H1 (cell line): ENCODE results near the gene CCDC12.

Source experiments
- ATF3 ChIP-seq: IDR thresholded peaks from 2 replicates; pipeline ENCODE4 v1.6.1; 2011; ENCODE audit warnings: low read depth, mild to moderate bottlenecking, low read length; ENCODE audit not compliant: insufficient read depth
- CHD7 ChIP-seq: fragments of 300-600 bp; sonication (generic); IDR thresholded peaks from 2 replicates; pipeline ENCODE4 v1.7.1; 2012; ENCODE audit warnings: low read length, moderate library complexity, mild to moderate bottlenecking, inconsistent platforms; ENCODE audit not compliant: insufficient replicate concordance
- CTCF ChIP-seq, 3 experiments: IDR thresholded peaks; 1 replicate in 2 of 3; 2 replicates in 1 of 3; pipeline versions ENCODE4 v1.5.1 to v1.6.1; 2011; ENCODE audit warnings: low read length in 3 of 3, mild to moderate bottlenecking in 3 of 3, inconsistent platforms in 2 of 3, low read depth in 1 of 3, moderate library complexity in 1 of 3; ENCODE audit not compliant: insufficient read depth in 1 of 3; ENCODE audit errors: control extremely low read depth in 1 of 3
- EZH2 ChIP-seq: fragments of 200-600 bp; sonication (generic); IDR thresholded peaks from 2 replicates; pipeline ENCODE4 v1.7.1; 2012; ENCODE audit warnings: low read depth, mild to moderate bottlenecking, moderate library complexity, low read length, inconsistent platforms; ENCODE audit not compliant: severe bottlenecking
- JUND ChIP-seq: IDR thresholded peaks from 2 replicates; pipeline ENCODE4 v1.6.1; 2011; ENCODE audit warnings: mild to moderate bottlenecking, improper control_type of control experiment, low read length
- KDM1A ChIP-seq: fragments of 200-600, 300-600 bp; sonication (generic); IDR thresholded peaks from 2 replicates; pipeline ENCODE4 v1.7.1; 2016; ENCODE audit warnings: mild to moderate bottlenecking, low read length, borderline replicate concordance
- MAFK ChIP-seq: IDR thresholded peaks from 2 replicates; pipeline ENCODE4 v1.6.1; 2012; ENCODE audit warnings: low read depth, mild to moderate bottlenecking, improper control_type of control experiment, low read length
- POLR2A ChIP-seq, 2 experiments: IDR thresholded peaks; 1 replicate in 1 of 2; 2 replicates in 1 of 2; pipeline ENCODE4 v1.6.1; 2011; ENCODE audit warnings: low read depth in 2 of 2, low read length in 2 of 2, mild to moderate bottlenecking in 2 of 2; ENCODE audit errors: control extremely low read depth in 1 of 2
- RAD21 ChIP-seq, 2 experiments: IDR thresholded peaks in 1 of 2; conservative IDR thresholded peaks in 1 of 2; 2 replicates each; pipeline ENCODE4 v1.6.1; 2011; ENCODE audit warnings: low read depth in 2 of 2, low read length in 2 of 2, improper control_type of control experiment in 1 of 2, inconsistent platforms in 1 of 2, mild to moderate bottlenecking in 1 of 2, moderate library complexity in 1 of 2
- SP1 ChIP-seq: IDR thresholded peaks from 2 replicates; pipeline ENCODE4 v1.6.1; 2011; ENCODE audit warnings: low read depth, low read length
- TCF12 ChIP-seq: IDR thresholded peaks from 2 replicates; pipeline ENCODE4 v1.6.1; 2011; ENCODE audit warnings: low read depth, mild to moderate bottlenecking, low read length

GRCh38 chr3:46914849-46915248 lies 61.7 kb downstream of the CCDC12 start:
- TF ChIP-seq CTCF (IDR thresholded peaks at IDR 0.05; ENCODE audit: control extremely low read depth in 1 of 3, insufficient read depth in 1 of 3, low read depth in 1 of 3, low read length in 3 of 3): no peak
- no peak for TF ChIP-seq ATF3
- no peak for TF ChIP-seq SP1
- no peak for TF ChIP-seq JUND
- TF ChIP-seq POLR2A (IDR thresholded peaks at IDR 0.05; ENCODE audit: control extremely low read depth in 1 of 2, low read depth in 2 of 2, low read length in 2 of 2): no peak
- TF ChIP-seq KDM1A: no peak
- TF ChIP-seq MAFK: no peak
- TF ChIP-seq TCF12: no peak
- no peak for TF ChIP-seq RAD21 (IDR thresholded peaks at IDR 0.05 in 1 of 2, conservative IDR thresholded peaks at IDR 0.05 in 1 of 2; ENCODE audit: low read depth in 2 of 2, low read length in 2 of 2)
- TF ChIP-seq EZH2: no peak
- TF ChIP-seq CHD7: no peak
